HepG2 (cell line): Measurements from ENCODE around the gene LIMCH1. TPM values are rescaled to one million over a fixed set of nuclear protein-coding genes. Genes with fewer than 3 reads are reported as not detected.
A peak's percentile ranks its signal among the peaks of the same experiment; 100 is the strongest.

Experiments
- ATRX ChIP-seq: sonication (generic); formaldehyde crosslinking; IDR thresholded peaks from 2 replicates; pipeline ENCODE4 v1.4.0; 2020; ENCODE audit warnings: missing genetic modification reagents, borderline replicate concordance
- CBX2 ChIP-seq, 2 experiments: fragments of 200-600 bp in 1 of 2; sonication (generic); formaldehyde crosslinking in 1 of 2; IDR thresholded peaks; 2 replicates each; pipeline versions ENCODE4 v1.7.0 to v1.8.1; 2018 to 2022; ENCODE audit warnings: low read depth in 2 of 2, low read length in 1 of 2, mild to moderate bottlenecking in 1 of 2, missing genetic modification reagents in 1 of 2
- CREB1 ChIP-seq, 2 experiments: fragments of 450-650 bp in 1 of 2; IDR thresholded peaks; 2 replicates each; pipeline ENCODE4 v1.6.1; 2016 to 2017; ENCODE audit warnings: control low read depth in 1 of 2, mild to moderate bottlenecking in 1 of 2, missing compliant biosample characterization in 1 of 2, missing genetic modification characterization in 1 of 2
- CTCF ChIP-seq: sonication (generic); formaldehyde crosslinking; IDR thresholded peaks from 2 replicates; pipeline ENCODE4 v1.5.0; 2020; ENCODE audit warnings: mild to moderate bottlenecking, missing genetic modification reagents, moderate library complexity
- FOSL2 ChIP-seq: sonication (generic); formaldehyde crosslinking; IDR thresholded peaks from 2 replicates; pipeline ENCODE4 v1.4.0; 2020; ENCODE audit warnings: missing genetic modification reagents
- HMGXB4 ChIP-seq, 2 experiments: sonication (generic) in 1 of 2; formaldehyde crosslinking in 1 of 2; IDR thresholded peaks; 2 replicates each; pipeline versions ENCODE4 v1.4.0 to v1.6.1; 2018 to 2020; ENCODE audit warnings: missing genetic modification reagents in 2 of 2, borderline replicate concordance in 1 of 2, low read depth in 1 of 2, mild to moderate bottlenecking in 1 of 2, missing biosample characterization in 1 of 2
- IRX3 ChIP-seq: sonication (generic); formaldehyde crosslinking; IDR thresholded peaks from 2 replicates; pipeline ENCODE4 v1.8.1; 2023; ENCODE audit warnings: mild to moderate bottlenecking, low read depth, missing genetic modification reagents, borderline replicate concordance
- JARID2 ChIP-seq: sonication (generic); formaldehyde crosslinking; IDR thresholded peaks from 2 replicates; pipeline ENCODE4 v1.8.1; 2023; ENCODE audit warnings: missing genetic modification reagents, inconsistent platforms; ENCODE audit not compliant: insufficient replicate concordance
- KDM2A ChIP-seq: sonication (generic); formaldehyde crosslinking; IDR thresholded peaks from 2 replicates; pipeline ENCODE4 v1.4.0; 2020; ENCODE audit warnings: low read depth, missing genetic modification reagents, borderline replicate concordance
- MATR3 ChIP-seq: sonication (generic); formaldehyde crosslinking; IDR thresholded peaks from 2 replicates; pipeline ENCODE4 v1.4.0; 2020; ENCODE audit warnings: missing genetic modification reagents
- POLR2AphosphoS5 ChIP-seq: IDR thresholded peaks from 2 replicates; pipeline ENCODE4 v1.6.1; 2012; ENCODE audit warnings: low read depth, low read length
- PTBP1 ChIP-seq: fragments of 200-400 bp; formaldehyde crosslinking; IDR thresholded peaks from 2 replicates; pipeline ENCODE4 v1.6.1; 2018; ENCODE audit warnings: low read length, low read depth; ENCODE audit not compliant: poor library complexity, severe bottlenecking
- RAD21 ChIP-seq: fragments of 450-650 bp; formaldehyde crosslinking; IDR thresholded peaks from 2 replicates; pipeline ENCODE4 v1.5.0; 2020; ENCODE audit warnings: mild to moderate bottlenecking
- RXRA ChIP-seq: sonication (generic); formaldehyde crosslinking; IDR thresholded peaks from 2 replicates; pipeline ENCODE4 v1.5.1; 2020; ENCODE audit warnings: missing genetic modification reagents
- SALL1 ChIP-seq: sonication (generic); formaldehyde crosslinking; IDR thresholded peaks from 2 replicates; pipeline ENCODE4 v1.8.0; 2022; ENCODE audit warnings: mild to moderate bottlenecking, missing genetic modification reagents
- SAP130 ChIP-seq: IDR thresholded peaks from 2 replicates; pipeline ENCODE4 v1.6.1; 2016; ENCODE audit warnings: low read depth
- ZBTB34 ChIP-seq: sonication (generic); formaldehyde crosslinking; IDR thresholded peaks from 2 replicates; pipeline ENCODE4 v1.8.0; 2022; ENCODE audit warnings: mild to moderate bottlenecking, missing genetic modification reagents
- ZNF33A ChIP-seq: sonication (generic); formaldehyde crosslinking; IDR thresholded peaks from 2 replicates; pipeline ENCODE4 v1.5.1; 2020; ENCODE audit warnings: missing genetic modification reagents, mild to moderate bottlenecking, moderate library complexity, borderline replicate concordance
- ZNF570 ChIP-seq: sonication (generic); formaldehyde crosslinking; IDR thresholded peaks from 2 replicates; pipeline ENCODE4 v1.4.0; 2020; ENCODE audit warnings: mild to moderate bottlenecking, missing genetic modification reagents, borderline replicate concordance
- ZNF619 ChIP-seq: sonication (generic); formaldehyde crosslinking; IDR thresholded peaks from 2 replicates; pipeline ENCODE4 v1.4.0; 2020; ENCODE audit warnings: mild to moderate bottlenecking, missing genetic modification reagents
- ZNF644 ChIP-seq: IDR thresholded peaks from 2 replicates; pipeline ENCODE4 v1.6.1; 2016; ENCODE audit warnings: low read depth
- ZNF768 ChIP-seq: sonication (generic); formaldehyde crosslinking; IDR thresholded peaks from 2 replicates; pipeline ENCODE4 v1.4.0; 2020; ENCODE audit warnings: missing genetic modification reagents
- ZNF800 ChIP-seq: sonication (generic); formaldehyde crosslinking; IDR thresholded peaks from 2 replicates; pipeline ENCODE4 v1.4.0; 2020; ENCODE audit warnings: missing genetic modification reagents
- polyA plus RNA-seq, 8 experiments: library from polyadenylated mRNA; depleted of rRNA in 3 of 8; stranded (reverse) in 7 of 8; unstranded in 1 of 8; fragments of >200 nt; fragmentation: Illumina TruSeq in 4 of 8; extraction: Trizol in 4 of 8; gene quantifications; 2 replicates each; pipeline versions ENCODE4 v1.2.1 to v1.2.3, GENCODE V29; 2011 to 2016; ENCODE audit warnings: low read depth in 4 of 8, missing spikeins in 1 of 8, mixed read lengths in 1 of 8; ENCODE audit not compliant: insufficient read depth in 1 of 8
- total RNA-seq, 5 experiments: library from RNA; depleted of rRNA; stranded (reverse); fragments of >200 nt; fragmentation: Illumina TruSeq; extraction: Trizol; gene quantifications; 2 replicates each; pipeline ENCODE4 v1.2.3, GENCODE V29; 2016; ENCODE audit warnings: low read depth in 1 of 5

Gene LIMCH1
- total and polyA plus RNA-seq, 2 of the 13 experiments (the other 11 are each of a cell fraction or from before 2014, with no cell fraction given), result 0.04 TPM; not detected in 1

- TF ChIP-seq POLR2AphosphoS5, result no peak
- TF ChIP-seq CTCF (CRISPR knock-in tag), result peak; percentile 92
- TF ChIP-seq ZNF619 (CRISPR knock-in tag), result no peak
- TF ChIP-seq ZNF644, result 0 out of 2 replicates have a peak, but pooled peaks have one; percentile 38
- TF ChIP-seq ZNF768 (CRISPR knock-in tag), result no peak
- 0 out of 2 replicates have a peak, but pooled peaks have one; percentile 20 for TF ChIP-seq FOSL2
- TF ChIP-seq RXRA (CRISPR knock-in tag), result no peak
- 0 out of 2 replicates have a peak, but pooled peaks have one; percentile 24 for TF ChIP-seq SALL1
- no peak for TF ChIP-seq SAP130 (CRISPR knock-in tag)
- TF ChIP-seq ATRX (CRISPR knock-in tag), result no peak
- TF ChIP-seq RAD21 (CRISPR knock-in tag), result peak; percentile 75
- peak; percentile 75 for TF ChIP-seq CREB1 (IDR thresholded peaks at IDR 0.05)
- no peak for TF ChIP-seq CREB1 (CRISPR knock-in tag; IDR thresholded peaks at IDR 0.05)
- peak; percentile 43; the same call in 1 of the 2 replicates for TF ChIP-seq KDM2A (CRISPR knock-in tag)
- no peak for TF ChIP-seq ZNF800 (CRISPR knock-in tag)
- no peak for TF ChIP-seq PTBP1
- TF ChIP-seq HMGXB4 (CRISPR knock-in tag; IDR thresholded peaks at IDR 0.05; ENCODE audit: borderline replicate concordance in 1 of 2, low read depth in 1 of 2), result 0 out of 4 replicates have a peak, but pooled peaks of 1 of the 2 experiments have one; percentile 39
- TF ChIP-seq CBX2 (IDR thresholded peaks at IDR 0.05; ENCODE audit: low read depth, low read length), result no peak
- no peak for TF ChIP-seq CBX2 (CRISPR knock-in tag; IDR thresholded peaks at IDR 0.05; ENCODE audit: low read depth)
- TF ChIP-seq ZNF33A, result no peak
- TF ChIP-seq MATR3 (CRISPR knock-in tag), result no peak
- no peak for TF ChIP-seq ZBTB34 (CRISPR knock-in tag)
- TF ChIP-seq ZNF570, result no peak
- no peak for TF ChIP-seq JARID2 (CRISPR knock-in tag)
- TF ChIP-seq IRX3, result no peak
Measured at GRCh38 chr4:41692717-41693345, 154.9 kb downstream of the LIMCH1 start (continued).
